ENCODE data around the gene SGTA. TPM values are rescaled to one million over a fixed set of nuclear protein-coding genes. Genes with fewer than 3 reads are reported as not detected.

SGTA gene
- total and polyA plus RNA-seq, 9 of the 15 experiments (the other 6 are each of a cell fraction or from before 2014, with no cell fraction given) = 1.4 to 110 (median 49.9) TPM

- ATAC-seq (no peak), DNase-seq (ENCODE audit: extremely low read depth in 1 of 4, low spot score in 3 of 4) (peak in 1 of 4 experiments; percentile 32), FAIRE-seq (peak; percentile 11)
- Histone ChIP-seq H3K9me1 (ENCODE audit: control insufficient read depth, insufficient read depth, low read length) (no peaks in the 10 kb centered on the region), H3K4me2 (ENCODE audit: insufficient read depth, low read length) (peak overlapping the region; percentile 55), H3K9me3 (replicated peaks; ENCODE audit: control insufficient read depth, insufficient read depth, low read depth, low read length) (no peaks in the 10 kb centered on the region), H3K79me2 (ENCODE audit: control insufficient read depth, insufficient read depth, low read length) (no peaks in the 10 kb centered on the region), H3K4me1 (replicated peaks in 1 of 2; ENCODE audit: control insufficient read depth in 2 of 2, insufficient read depth in 2 of 2, low read length in 2 of 2) (peaks cover 17 to 62% of the 10 kb centered on the region in 2 experiments), H3K27ac (ENCODE audit: extremely low read depth, low read depth, low read length) (peak overlapping the region; percentile 64; the same call in 1 of the 3 replicates), H2AFZ (ENCODE audit: low read depth, low read length) (peak overlapping the region; percentile 63), H3K4me3 (peak overlapping the region; percentile 46), H4K20me1 (replicated peaks; ENCODE audit: control insufficient read depth, insufficient read depth, low read length) (peaks cover 1% of the 10 kb centered on the region; the same call in 1 of the 2 replicates), H3K36me3 (ENCODE audit: control insufficient read depth, insufficient read depth, low read length) (no peaks in the 10 kb centered on the region), H3K27me3 (ENCODE audit: control insufficient read depth in 2 of 2, insufficient read depth in 2 of 2, low read length in 2 of 2) (peaks cover 2 to 4% of the 10 kb centered on the region in 2 experiments; a peak in 1 of 5 replicates), H3K9ac (ENCODE audit: insufficient read depth in 1 of 2, low read depth in 2 of 2, low read length in 2 of 2) (peak overlapping the region; percentile 51 to 83; a peak in 3 of 4 replicates)
- 43% methylated on average over 35 of the region's 39 CpGs for WGBS (ENCODE audit: insufficient coverage, low coverage, missing lambda C conversion rate)
- no TSS peak for BruUV-seq (replicated peaks)
- POLR2A ChIA-PET = interaction anchor here (1.0 to 1.1 kb wide), 2 partner anchors 11 to 61 kb away, joined by 3 read pairs; partner anchors contain the start of gene SGTA
- intact Hi-C loops (cut with micrococcal nuclease) = no loop called here
- in situ Hi-C loops (cut with MboI) = no loop called here
- CTCF ChIA-PET (ENCODE audit: low intra/inter-chr PET ratio) = no interaction called here
- TF ChIP-seq MLLT1 (IDR thresholded peaks at IDR 0.05) (0 out of 4 replicates have a peak, but pooled peaks of 1 of the 2 experiments have one; percentile 31), DNMT1 (IDR thresholded peaks at IDR 0.05) (no peak), ZBTB7A (IDR thresholded peaks at IDR 0.05; ENCODE audit: borderline replicate concordance, control insufficient read depth, low read depth, low read length) (peak; percentile 10; the same call in 1 of the 2 replicates), GTF2B (IDR thresholded peaks at IDR 0.05; ENCODE audit: extremely low read depth, insufficient read length) (no peak), CTBP1 (IDR thresholded peaks at IDR 0.05; ENCODE audit: borderline replicate concordance) (no peak), LARP7 (IDR thresholded peaks at IDR 0.05) (no peak), SAFB (IDR thresholded peaks at IDR 0.05; ENCODE audit: borderline replicate concordance, low read depth, low read length) (0 out of 2 replicates have a peak, but pooled peaks have one; percentile 22), HMG20A (CRISPR knock-in tag; conservative IDR thresholded peaks at IDR 0.05) (no peak), ZNF551 (CRISPR knock-in tag; IDR thresholded peaks at IDR 0.05) (no peak), ZBTB9 (CRISPR knock-in tag; IDR thresholded peaks at IDR 0.05) (no peak), E2F3 (CRISPR knock-in tag; IDR thresholded peaks at IDR 0.05) (no peak), E4F1 (CRISPR knock-in tag; IDR thresholded peaks at IDR 0.05; ENCODE audit: borderline replicate concordance) (no peak), KAT8 (IDR thresholded peaks at IDR 0.05; ENCODE audit: low read depth) (no peak), GATAD2A (IDR thresholded peaks at IDR 0.05) (no peak), PML (IDR thresholded peaks at IDR 0.05; ENCODE audit: low read length) (no peak), ZNF444 (CRISPR knock-in tag; IDR thresholded peaks at IDR 0.05) (no peak)
Observed at GRCh38 chr19:2721570-2722540, 61.2 kb downstream of the SGTA start.

Measured in K562 (cell line).